Measurements from ENCODE around the gene UMAD1.

The UMAD1 gene

DNA sequence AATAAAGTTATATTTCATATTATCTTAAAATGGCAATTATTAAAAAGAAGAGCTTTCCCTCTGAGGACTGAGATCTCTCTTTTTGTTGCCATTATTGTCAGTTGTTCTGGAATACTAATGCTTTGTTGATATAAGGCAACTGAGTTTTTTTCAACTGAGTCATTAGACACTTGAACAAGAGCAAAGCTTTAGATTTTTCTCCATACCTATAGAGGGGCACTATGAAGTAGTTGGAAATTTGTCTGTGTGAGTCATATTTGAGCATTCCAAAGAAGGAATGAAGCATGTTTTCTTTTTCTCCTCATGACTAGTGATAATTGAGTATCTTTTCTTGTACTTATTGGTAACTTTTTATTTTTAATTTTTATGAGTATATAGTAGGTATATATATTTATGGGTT, 53.3 kb downstream of the UMAD1 start:
- DNase-seq, result no peak
- intact Hi-C loops (cut with DNase I; ENCODE audit: low total_unique reads), result no loop called here
- peaks cover 0 to 56% (median 29%) of the 10 kb centered on the region in 4 donors for H3K4me1 ChIP-seq
- no peak for TF ChIP-seq CTCF (IDR thresholded peaks at IDR 0.05)
- no peaks in the 10 kb centered on the region for H3K27me3 ChIP-seq
- no peaks in the 10 kb centered on the region for H3K36me3 ChIP-seq
- no peak overlapping the region for H3K27ac ChIP-seq
- H3K4me3 ChIP-seq, result no peak overlapping the region
- H3K9me3 ChIP-seq, result no peaks in the 10 kb centered on the region

DNA sequence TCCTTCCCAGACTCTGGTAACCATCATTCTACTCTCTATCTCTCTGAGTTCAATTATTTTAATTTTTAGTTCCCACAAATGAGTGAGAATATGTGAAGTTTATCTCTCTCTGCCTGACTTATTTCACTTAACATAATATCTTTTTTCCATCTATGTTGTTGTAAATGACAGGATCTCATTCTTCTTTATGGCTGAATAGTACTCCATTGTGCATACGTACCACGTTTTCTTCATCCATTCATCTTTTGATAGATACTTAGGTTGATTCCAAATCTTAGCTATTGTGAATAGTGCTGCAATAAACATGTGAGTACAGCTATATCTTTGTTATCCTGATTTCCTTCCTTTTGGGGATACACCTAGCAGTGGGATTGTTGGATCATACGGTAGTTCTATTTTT, 54.0 kb downstream of the UMAD1 start:
- Histone ChIP-seq H3K27ac (peak overlapping the region in 1 of 2 donors; percentile 78), H3K9me3 (no peaks in the 10 kb centered on the region), H3K4me1 (peaks cover 0 to 57% (median 33%) of the 10 kb centered on the region in 4 donors), H3K36me3 (no peaks in the 10 kb centered on the region), H3K4me3 (no peak overlapping the region), H3K27me3 (no peaks in the 10 kb centered on the region)
- intact Hi-C loops (cut with DNase I; ENCODE audit: low total_unique reads), result no loop called here
- no peak for DNase-seq
- TF ChIP-seq CTCF (IDR thresholded peaks at IDR 0.05), result no peak

DNA sequence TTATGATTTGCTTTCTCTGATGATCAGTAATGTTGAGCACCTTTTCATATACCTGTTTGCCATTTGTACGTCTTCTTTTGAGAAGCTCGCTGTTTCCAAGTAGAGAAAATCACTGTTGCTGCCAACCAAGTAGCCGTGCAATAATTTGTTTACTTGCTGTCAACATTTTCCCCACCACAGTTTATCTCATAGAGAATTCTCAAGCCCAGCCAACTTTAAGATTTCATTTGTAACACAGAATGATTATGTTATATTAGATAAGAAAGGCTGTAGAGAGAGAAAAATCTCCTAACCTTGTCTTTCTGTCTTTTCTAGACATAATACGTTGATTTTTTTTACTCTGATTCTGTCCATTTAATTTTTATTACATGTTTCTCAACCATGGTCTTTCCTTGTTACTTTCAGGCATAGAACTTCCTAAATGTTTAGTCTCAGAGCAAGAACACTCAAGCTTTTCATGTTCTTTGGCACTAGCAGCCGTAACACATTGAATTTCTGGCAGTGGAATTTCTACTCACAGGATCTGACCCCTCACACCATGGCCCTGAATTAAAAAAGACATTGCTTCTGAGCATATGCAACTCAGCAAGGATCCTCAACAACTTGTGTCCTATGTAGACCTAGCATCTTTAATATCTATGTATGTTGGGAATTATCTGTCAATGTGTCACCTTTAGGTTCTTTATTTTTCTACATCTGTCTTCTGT, 54.7 kb downstream of the UMAD1 start:
- peaks cover 0 to 65% (median 33%) of the 10 kb centered on the region in 4 donors for H3K4me1 ChIP-seq
- H3K36me3 ChIP-seq, result no peaks in the 10 kb centered on the region
- H3K27me3 ChIP-seq, result no peaks in the 10 kb centered on the region
- TF ChIP-seq CTCF (IDR thresholded peaks at IDR 0.05), result no peak
- no peak overlapping the region for H3K4me3 ChIP-seq
- no peaks in the 10 kb centered on the region for H3K9me3 ChIP-seq
- DNase-seq, result no peak
- H3K27ac ChIP-seq, result peak overlapping the region; percentile 69 to 78
- intact Hi-C loops (cut with DNase I; ENCODE audit: low total_unique reads), result no loop called here

DNA sequence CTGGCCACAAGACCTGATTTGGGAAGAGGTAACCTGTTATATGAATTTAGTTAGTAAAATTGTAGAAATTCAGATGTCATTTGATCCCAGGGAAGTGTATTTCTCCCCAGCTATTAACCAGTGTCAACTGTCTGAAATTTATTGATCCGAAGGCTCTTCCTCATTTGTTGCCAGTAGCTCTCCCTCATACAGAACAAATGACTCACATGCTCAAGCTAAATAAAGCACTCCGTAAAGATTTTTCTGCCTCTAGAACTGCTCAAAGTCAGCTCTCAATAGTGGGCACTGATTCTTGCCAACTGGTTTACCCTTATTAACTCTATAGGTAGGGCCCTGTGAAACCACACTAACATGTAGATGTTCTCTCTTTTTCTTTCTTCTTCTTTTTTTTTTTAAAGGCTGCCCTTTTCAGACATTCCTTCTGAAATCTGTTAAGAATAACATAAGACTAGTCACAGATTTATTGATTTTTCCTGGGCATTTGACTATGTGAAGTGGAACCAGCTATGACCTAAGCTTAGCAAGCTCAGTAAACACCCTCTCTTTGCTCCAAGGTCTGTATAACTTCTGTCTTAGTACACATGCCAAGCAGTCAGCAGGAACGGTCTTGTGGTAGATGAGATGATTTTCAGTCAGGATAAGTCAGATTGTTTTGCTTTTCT, 56.0 kb downstream of the UMAD1 start:
- peak overlapping the region; percentile 69 to 78 for H3K27ac ChIP-seq
- H3K36me3 ChIP-seq, result no peaks in the 10 kb centered on the region
- peaks cover 0 to 71% (median 33%) of the 10 kb centered on the region in 4 donors for H3K4me1 ChIP-seq
- DNase-seq, result no peak
- no peaks in the 10 kb centered on the region for H3K9me3 ChIP-seq
- intact Hi-C loops (cut with DNase I; ENCODE audit: low total_unique reads), result no loop called here
- no peak overlapping the region for H3K4me3 ChIP-seq
- no peak for TF ChIP-seq CTCF (IDR thresholded peaks at IDR 0.05)
- no peaks in the 10 kb centered on the region for H3K27me3 ChIP-seq

- Histone ChIP-seq H3K36me3 (no peaks in the 10 kb centered on the region), H3K27ac (peak overlapping the region; percentile 26 to 69), H3K9me3 (no peaks in the 10 kb centered on the region), H3K4me3 (no peak overlapping the region), H3K27me3 (no peaks in the 10 kb centered on the region), H3K4me1 (peaks cover 0 to 68% (median 33%) of the 10 kb centered on the region in 4 donors)
- DNase-seq, result no peak
- TF ChIP-seq CTCF (IDR thresholded peaks at IDR 0.05), result no peak
- intact Hi-C loops (cut with DNase I; ENCODE audit: low total_unique reads), result no loop called here
Observed at GRCh38 chr7:7698930-7699329, 58.4 kb downstream of the UMAD1 start.
